MM.1S (cell line): ENCODE measurements around the gene PGA3.

Experiments
- DNase-seq: peaks from one replicate; pipeline ENCODE4 v3.0.0-alpha.2; 2015
- H2AFZ ChIP-seq: fragments of 300-600 bp; sonication (generic); 2 replicates; pipeline ENCODE4 v1.6.0; 2016; ENCODE audit warnings: antibody characterized with exemption, low read length
- H3F3A ChIP-seq: fragments of 300-600 bp; sonication (generic); 2 replicates; pipeline ENCODE4 v1.6.1; 2016; ENCODE audit warnings: mild to moderate bottlenecking, antibody characterized with exemption, low read length, moderate library complexity, mixed read lengths; ENCODE audit not compliant: insufficient read depth
- H3K27ac ChIP-seq: fragments of 300-600 bp; sonication (generic); 2 replicates; pipeline ENCODE4 v1.5.1; 2016; ENCODE audit warnings: mild to moderate bottlenecking, low read length
- H3K27me3 ChIP-seq: fragments of 300-600 bp; sonication (generic); replicated peaks from 2 replicates; pipeline ENCODE4 v1.6.0; 2016; ENCODE audit warnings: low read length; ENCODE audit not compliant: insufficient read depth
- H3K36me3 ChIP-seq: fragments of 300-600 bp; sonication (generic); replicated peaks from 2 replicates; pipeline ENCODE4 v1.6.1; 2016; ENCODE audit warnings: mild to moderate bottlenecking, low read length, mixed read lengths; ENCODE audit not compliant: insufficient read depth
- H3K4me1 ChIP-seq: fragments of 300-600 bp; sonication (generic); 2 replicates; pipeline ENCODE4 v1.6.1; 2016; ENCODE audit warnings: low read length, mixed read lengths
- H3K4me2 ChIP-seq: fragments of 300-600 bp; sonication (generic); 2 replicates; pipeline ENCODE4 v1.6.0; 2016; ENCODE audit warnings: low read depth, low read length
- H3K4me3 ChIP-seq: fragments of 300-600 bp; sonication (generic); 2 replicates; pipeline ENCODE4 v1.5.1; 2016; ENCODE audit warnings: low read length, mixed read lengths
- H3K79me2 ChIP-seq: fragments of 300-600 bp; sonication (generic); 2 replicates; pipeline ENCODE4 v1.6.1; 2016; ENCODE audit warnings: mixed run types, low read length, mixed read lengths
- H3K9ac ChIP-seq: fragments of 300-600 bp; sonication (generic); 2 replicates; pipeline ENCODE4 v1.6.1; 2016; ENCODE audit warnings: low read length, mixed read lengths
- H3K9me2 ChIP-seq: fragments of 300-600 bp; sonication (generic); replicated peaks from 2 replicates; pipeline ENCODE4 v1.6.1; 2016; ENCODE audit warnings: mild to moderate bottlenecking, low read length, mixed read lengths; ENCODE audit not compliant: insufficient read depth
- H3K9me3 ChIP-seq: fragments of 300-600 bp; sonication (generic); replicated peaks from 2 replicates; pipeline ENCODE4 v1.6.1; 2016; ENCODE audit warnings: mild to moderate bottlenecking, low read length, mixed read lengths; ENCODE audit not compliant: insufficient read depth
- H4K20me1 ChIP-seq: fragments of 300-600 bp; sonication (generic); 2 replicates; pipeline ENCODE4 v1.6.1; 2016; ENCODE audit warnings: mild to moderate bottlenecking, low read length, moderate library complexity, mixed read lengths; ENCODE audit not compliant: insufficient read depth
- CTCF ChIP-seq: fragments of 300-600 bp; sonication (generic); IDR thresholded peaks from 2 replicates; pipeline ENCODE4 v1.5.1; 2016; ENCODE audit warnings: antibody characterized with exemption, low read length, mixed read lengths
- EZH2 ChIP-seq: fragments of 300-600 bp; sonication (generic); optimal IDR thresholded peaks from 2 replicates; pipeline ENCODE3; 2017; ENCODE audit warnings: low read depth, mild to moderate bottlenecking, antibody characterized with exemption, low read length, mixed read lengths
- EZH2phosphoT487 ChIP-seq: fragments of 300-600 bp; sonication (generic); IDR thresholded peaks from 2 replicates; pipeline ENCODE4 v1.6.1; 2018; ENCODE audit warnings: antibody characterized with exemption, low read length

PGA3 gene

DNA sequence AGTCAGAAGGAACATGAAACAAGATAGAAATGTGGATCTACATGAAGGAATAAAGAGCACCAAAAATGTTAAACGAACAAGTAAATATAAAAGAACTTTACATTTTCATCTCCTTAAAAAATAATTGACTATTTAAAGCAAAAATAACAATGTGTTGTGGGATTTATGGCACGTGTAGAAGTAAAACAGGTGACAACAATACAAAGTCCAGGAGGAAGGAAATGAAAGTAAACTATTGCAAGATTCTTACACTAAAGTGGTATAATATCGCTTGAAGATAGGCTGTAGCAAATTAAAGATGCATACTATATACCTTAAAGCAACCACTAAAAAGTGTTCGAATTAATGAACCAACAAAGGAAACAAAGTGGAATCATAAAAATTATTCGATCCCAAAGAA, 47.6 kb upstream of the PGA3 start:
- H3K4me1 ChIP-seq: peaks cover 8% of the 10 kb centered on the region; the same call in 1 of the 2 replicates
- H4K20me1 ChIP-seq: no peaks in the 10 kb centered on the region
- H3K27ac ChIP-seq: no peak overlapping the region
- H3K4me2 ChIP-seq: no peak overlapping the region
- peaks cover 7% of the 10 kb centered on the region; the same call in 1 of the 2 replicates for H3F3A ChIP-seq
- H3K9me3 ChIP-seq: no peaks in the 10 kb centered on the region
- H3K27me3 ChIP-seq: no peaks in the 10 kb centered on the region
- no peak for DNase-seq
- peaks cover 91% of the 10 kb centered on the region for H3K79me2 ChIP-seq
- H3K9me2 ChIP-seq: no peaks in the 10 kb centered on the region
- no peak overlapping the region for H2AFZ ChIP-seq
- H3K9ac ChIP-seq: no peak overlapping the region
- H3K4me3 ChIP-seq: no peak overlapping the region
- TF ChIP-seq EZH2 (no peak), CTCF (no peak), EZH2phosphoT487 (no peak)
- 0 out of 2 replicates have a peak, but pooled peaks cover 4% of the 10 kb centered on the region for H3K36me3 ChIP-seq

- H3F3A ChIP-seq: peaks cover 9% of the 10 kb centered on the region; the same call in 1 of the 2 replicates
- H3K36me3 ChIP-seq: 0 out of 2 replicates have a peak, but pooled peaks cover 4% of the 10 kb centered on the region
- H3K79me2 ChIP-seq: peaks cover 74% of the 10 kb centered on the region
Observed at GRCh38 chr11:61157743-61158142, 45.6 kb upstream of the PGA3 start.

DNA sequence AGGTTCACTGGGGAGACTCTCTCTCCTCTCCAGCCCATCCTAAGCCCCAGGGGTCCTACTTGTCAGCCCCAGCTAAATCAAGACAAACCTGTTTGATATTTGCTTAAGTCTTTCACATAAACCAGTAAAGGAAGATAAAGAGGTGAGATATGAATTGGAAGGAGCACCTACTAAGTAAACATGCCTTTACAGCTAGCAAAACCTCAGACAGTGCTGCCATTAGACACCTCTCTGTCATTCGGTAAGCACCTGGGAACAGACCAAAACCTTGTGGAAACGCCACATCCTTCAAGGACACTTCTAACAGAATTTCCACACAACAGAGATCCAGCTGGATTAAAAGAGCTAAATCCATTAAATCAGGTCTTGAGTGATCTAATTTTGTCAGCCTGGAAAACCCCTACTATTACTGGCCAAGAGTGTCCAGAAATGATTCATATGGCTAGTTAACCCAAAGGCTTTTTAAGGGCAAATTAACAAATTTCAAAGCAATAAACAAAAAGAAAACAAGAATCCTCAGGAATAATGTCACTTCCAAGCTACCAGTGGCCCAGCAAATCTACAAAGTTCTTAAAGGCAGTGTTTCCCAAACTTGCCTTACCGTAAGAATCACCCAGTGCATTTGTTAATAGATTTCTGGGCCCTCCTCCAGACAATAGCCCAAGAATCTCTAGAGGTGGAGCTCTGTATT, 44.5 kb upstream of the PGA3 start:
- Histone ChIP-seq H3K36me3 (0 out of 2 replicates have a peak, but pooled peaks cover 4% of the 10 kb centered on the region), H3K9me3 (no peaks in the 10 kb centered on the region), H3K27me3 (no peaks in the 10 kb centered on the region), H3F3A (peaks cover 9% of the 10 kb centered on the region; the same call in 1 of the 2 replicates), H3K4me2 (no peak overlapping the region), H3K27ac (no peak overlapping the region), H4K20me1 (no peaks in the 10 kb centered on the region), H3K4me1 (peaks cover 16% of the 10 kb centered on the region), H3K9ac (no peak overlapping the region), H3K79me2 (peaks cover 63% of the 10 kb centered on the region), H3K9me2 (no peaks in the 10 kb centered on the region), H2AFZ (no peak overlapping the region), H3K4me3 (no peak overlapping the region)
- TF ChIP-seq EZH2phosphoT487 (no peak), EZH2 (no peak), CTCF (no peak)
- no peak for DNase-seq

More at GRCh38 chr11:61157743-61158142, 45.6 kb upstream of the PGA3 start:
- no peak for DNase-seq
- H3K9ac ChIP-seq: no peak overlapping the region
- peaks cover 16% of the 10 kb centered on the region for H3K4me1 ChIP-seq
- no peak overlapping the region for H2AFZ ChIP-seq
- H3K27ac ChIP-seq: no peak overlapping the region
- H3K4me2 ChIP-seq: no peak overlapping the region
- no peak overlapping the region for H3K4me3 ChIP-seq
- no peaks in the 10 kb centered on the region for H3K9me2 ChIP-seq
- no peaks in the 10 kb centered on the region for H3K27me3 ChIP-seq
- no peaks in the 10 kb centered on the region for H3K9me3 ChIP-seq
- no peaks in the 10 kb centered on the region for H4K20me1 ChIP-seq
- TF ChIP-seq CTCF (no peak), EZH2 (no peak), EZH2phosphoT487 (no peak)
